SJCRH30 (cell line): ENCODE results near the gene DAZAP1. TPM values are rescaled to one million over a fixed set of nuclear protein-coding genes. Genes with fewer than 3 reads are reported as not detected.

Experiments
- DNase-seq, 2 experiments: peaks; one replicate each; pipeline ENCODE4 v3.0.0-alpha.2; 2015 to 2020
- H3K27ac ChIP-seq: fragments of 250-450 bp; sonication (Bioruptor Pico); 2 replicates; pipeline ENCODE4 v1.5.1; 2020; ENCODE audit warnings: mild to moderate bottlenecking, moderate library complexity
- H3K27me3 ChIP-seq: fragments of 250-450 bp; sonication (Bioruptor Pico); 2 replicates; pipeline ENCODE4 v1.5.1; 2020; ENCODE audit warnings: mild to moderate bottlenecking, moderate library complexity
- H3K36me3 ChIP-seq: fragments of 250-450 bp; sonication (Bioruptor Pico); 2 replicates; pipeline ENCODE4 v1.5.1; 2020; ENCODE audit warnings: mild to moderate bottlenecking, moderate library complexity
- H3K4me1 ChIP-seq: fragments of 250-450 bp; sonication (Bioruptor Pico); 2 replicates; pipeline ENCODE4 v1.5.1; 2020; ENCODE audit warnings: mild to moderate bottlenecking, moderate library complexity
- H3K4me3 ChIP-seq: fragments of 250-450 bp; sonication (Bioruptor Pico); 2 replicates; pipeline ENCODE4 v1.5.1; 2020; ENCODE audit warnings: mild to moderate bottlenecking, moderate library complexity
- H3K9me3 ChIP-seq: fragments of 250-450 bp; sonication (Bioruptor Pico); replicated peaks from 2 replicates; pipeline ENCODE4 v1.5.1; 2020; ENCODE audit warnings: mild to moderate bottlenecking, moderate library complexity
- total RNA-seq: library from RNA; depleted of rRNA; stranded (reverse); fragments of >200 nt; shearing (Covaris generic); gene quantifications from 2 replicates; pipeline ENCODE4 v1.2.3, GENCODE V29; 2014

DAZAP1 gene
- total RNA-seq, 1 experiment from 2014 or later, result 138 TPM

GRCh38 chr19:1370579-1371361 is 36.6 kb upstream of the DAZAP1 start:
- no peaks in the 10 kb centered on the region for H3K9me3 ChIP-seq
- no peak overlapping the region for H3K4me3 ChIP-seq
- H3K27ac ChIP-seq, result no peak overlapping the region
- H3K4me1 ChIP-seq, result peaks cover 5% of the 10 kb centered on the region; the same call in 1 of the 2 replicates
- peaks cover 50% of the 10 kb centered on the region for H3K36me3 ChIP-seq
- no peaks in the 10 kb centered on the region for H3K27me3 ChIP-seq
- DNase-seq, result no peak

GRCh38 chr19:1373042-1373533 is 34.3 kb upstream of the DAZAP1 start:
- no peak overlapping the region for H3K27ac ChIP-seq
- peaks cover 5% of the 10 kb centered on the region; the same call in 1 of the 2 replicates for H3K4me1 ChIP-seq
- no peak for DNase-seq
- H3K27me3 ChIP-seq, result no peaks in the 10 kb centered on the region
- no peaks in the 10 kb centered on the region for H3K9me3 ChIP-seq
- no peak overlapping the region for H3K4me3 ChIP-seq
- peaks cover 38% of the 10 kb centered on the region for H3K36me3 ChIP-seq

- no peak overlapping the region for H3K27ac ChIP-seq
- H3K27me3 ChIP-seq, result no peaks in the 10 kb centered on the region
- H3K36me3 ChIP-seq, result peaks cover 38% of the 10 kb centered on the region
- peak; percentile 56 for DNase-seq
- H3K4me1 ChIP-seq, result peaks cover 5% of the 10 kb centered on the region; the same call in 1 of the 2 replicates
- H3K4me3 ChIP-seq, result no peak overlapping the region
- H3K9me3 ChIP-seq, result no peaks in the 10 kb centered on the region
These were observed 33.7 kb upstream of the DAZAP1 start for GRCh38 chr19:1373534-1374249.

GRCh38 chr19:1374250-1374577 is 33.2 kb upstream of the DAZAP1 start:
- no peak for DNase-seq
- Histone ChIP-seq H3K4me1 (peaks cover 5% of the 10 kb centered on the region; the same call in 1 of the 2 replicates), H3K36me3 (peaks cover 36% of the 10 kb centered on the region), H3K9me3 (no peaks in the 10 kb centered on the region), H3K4me3 (no peak overlapping the region), H3K27me3 (no peaks in the 10 kb centered on the region), H3K27ac (no peak overlapping the region)

- Histone ChIP-seq H3K27ac (no peak overlapping the region), H3K36me3 (peaks cover 22% of the 10 kb centered on the region), H3K27me3 (no peaks in the 10 kb centered on the region), H3K4me1 (peaks cover 10% of the 10 kb centered on the region), H3K4me3 (no peak overlapping the region), H3K9me3 (no peaks in the 10 kb centered on the region)
- no peak for DNase-seq
These were observed 31.0 kb upstream of the DAZAP1 start for GRCh38 chr19:1376415-1376805.

GRCh38 chr19:1377176-1377964 is 30.0 kb upstream of the DAZAP1 start:
- Histone ChIP-seq H3K27me3 (no peaks in the 10 kb centered on the region), H3K9me3 (no peaks in the 10 kb centered on the region), H3K36me3 (peaks cover 18% of the 10 kb centered on the region), H3K4me3 (no peak overlapping the region), H3K4me1 (peaks cover 10% of the 10 kb centered on the region), H3K27ac (no peak overlapping the region)
- DNase-seq, result no peak

- Histone ChIP-seq H3K4me3 (no peak overlapping the region), H3K9me3 (no peaks in the 10 kb centered on the region), H3K36me3 (peaks cover 10% of the 10 kb centered on the region), H3K4me1 (peaks cover 7% of the 10 kb centered on the region), H3K27me3 (no peaks in the 10 kb centered on the region), H3K27ac (no peak overlapping the region)
- no peak for DNase-seq
These were observed 29.2 kb upstream of the DAZAP1 start for GRCh38 chr19:1377965-1378785.

GRCh38 chr19:1379126-1379905 is 28.1 kb upstream of the DAZAP1 start:
- H3K27ac ChIP-seq, result no peak overlapping the region
- no peaks in the 10 kb centered on the region for H3K9me3 ChIP-seq
- H3K36me3 ChIP-seq, result peaks cover 8% of the 10 kb centered on the region
- DNase-seq, result no peak
- no peak overlapping the region for H3K4me3 ChIP-seq
- H3K4me1 ChIP-seq, result peaks cover 5% of the 10 kb centered on the region
- H3K27me3 ChIP-seq, result no peaks in the 10 kb centered on the region

GRCh38 chr19:1379961-1380489 is 27.4 kb upstream of the DAZAP1 start:
- peaks cover 5% of the 10 kb centered on the region for H3K4me1 ChIP-seq
- H3K27me3 ChIP-seq, result no peaks in the 10 kb centered on the region
- H3K4me3 ChIP-seq, result no peak overlapping the region
- DNase-seq, result peak; percentile 35 to 53
- H3K36me3 ChIP-seq, result peaks cover 4% of the 10 kb centered on the region
- H3K9me3 ChIP-seq, result no peaks in the 10 kb centered on the region
- H3K27ac ChIP-seq, result no peak overlapping the region

GRCh38 chr19:1382250-1382649 is 25.1 kb upstream of the DAZAP1 start:
- H3K27me3 ChIP-seq, result no peaks in the 10 kb centered on the region

GRCh38 chr19:1383017-1383311 is 24.4 kb upstream of the DAZAP1 start:
- Histone ChIP-seq H3K27ac (no peak overlapping the region), H3K4me3 (no peak overlapping the region), H3K27me3 (no peaks in the 10 kb centered on the region), H3K4me1 (peaks cover 5% of the 10 kb centered on the region), H3K36me3 (no peaks in the 10 kb centered on the region), H3K9me3 (no peaks in the 10 kb centered on the region)
- DNase-seq, result no peak

More at GRCh38 chr19:1382250-1382649, 25.1 kb upstream of the DAZAP1 start:
- Histone ChIP-seq H3K9me3 (no peaks in the 10 kb centered on the region), H3K4me1 (peaks cover 5% of the 10 kb centered on the region), H3K4me3 (no peak overlapping the region), H3K36me3 (no peaks in the 10 kb centered on the region; the same call in 1 of the 2 replicates), H3K27ac (no peak overlapping the region)
- no peak for DNase-seq

- H3K4me3 ChIP-seq, result peak within 1 kb of the TSS; percentile 86
- peaks cover 5% of the 10 kb centered on the region for H3K4me1 ChIP-seq
- H3K27me3 ChIP-seq, result no peaks in the 10 kb centered on the region
- H3K27ac ChIP-seq, result peak within 1 kb of the TSS; percentile 38
- peak; percentile 88 to 94 for DNase-seq
- H3K9me3 ChIP-seq, result no peaks in the 10 kb centered on the region
- no peaks in the 10 kb centered on the region for H3K36me3 ChIP-seq
These were observed 23.9 kb upstream of the DAZAP1 start, which contains the start of gene NDUFS7 for GRCh38 chr19:1383312-1384084. TSS of gene NDUFS7 (plus strand) at chr19:1383907. CDS start at chr19:1383927, 20 bp downstream.

GRCh38 chr19:1384085-1384462 is 23.3 kb upstream of the DAZAP1 start:
- Histone ChIP-seq H3K36me3 (no peaks in the 10 kb centered on the region), H3K27me3 (no peaks in the 10 kb centered on the region), H3K9me3 (no peaks in the 10 kb centered on the region), H3K4me1 (peaks cover 5% of the 10 kb centered on the region), H3K4me3 (peak overlapping the region; percentile 86), H3K27ac (peak overlapping the region; percentile 38)
- DNase-seq, result no peak
